HG03066 (cell line): ENCODE data around the gene PPP1R8.

Source experiments
- ATAC-seq: cut with Tn5 transposase; IDR thresholded peaks from one replicate; pipeline ENCODE4 v1.9.1; 2021; ENCODE audit warnings: low read depth; ENCODE audit not compliant: unreplicated experiment

The PPP1R8 gene

DNA sequence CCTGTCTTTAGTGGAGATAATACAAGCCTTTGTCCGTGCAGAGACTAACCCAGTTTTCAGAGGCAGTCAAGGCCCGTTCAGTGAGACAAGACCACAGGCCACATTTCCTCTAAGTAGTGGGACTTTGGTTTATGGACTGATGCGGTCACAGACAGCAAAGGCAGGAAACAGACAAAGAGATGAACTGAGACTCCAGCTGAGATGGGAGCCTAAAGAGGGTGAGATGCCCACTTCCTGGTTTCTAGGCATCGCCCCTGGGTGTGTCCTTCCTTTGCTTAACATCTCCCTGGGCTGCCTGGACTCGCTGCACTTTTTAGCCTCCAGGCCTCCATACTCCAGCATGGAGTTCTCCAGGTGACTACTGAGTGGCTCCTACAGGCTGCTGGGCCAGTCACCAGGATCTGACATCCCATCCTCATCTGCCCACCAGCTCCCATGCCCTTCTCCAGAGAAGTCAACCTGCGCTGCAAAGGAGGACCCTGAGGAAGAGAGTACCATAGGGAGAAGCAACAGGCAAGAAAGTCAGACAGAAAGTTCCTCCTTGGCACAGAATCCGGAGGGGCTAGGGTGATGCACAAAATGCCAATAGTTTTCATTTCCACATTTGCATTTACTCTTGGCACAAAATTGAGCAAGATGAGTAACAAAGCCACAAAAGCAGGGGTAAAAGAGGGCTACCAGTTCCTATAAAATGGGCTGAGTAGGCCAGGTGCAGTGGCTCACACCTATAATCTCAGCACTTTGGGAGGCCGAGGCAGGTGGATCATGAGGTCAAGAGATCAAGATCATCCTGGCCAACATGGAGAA is 56.8 kb downstream of the PPP1R8 start:
- no peak for ATAC-seq

DNA sequence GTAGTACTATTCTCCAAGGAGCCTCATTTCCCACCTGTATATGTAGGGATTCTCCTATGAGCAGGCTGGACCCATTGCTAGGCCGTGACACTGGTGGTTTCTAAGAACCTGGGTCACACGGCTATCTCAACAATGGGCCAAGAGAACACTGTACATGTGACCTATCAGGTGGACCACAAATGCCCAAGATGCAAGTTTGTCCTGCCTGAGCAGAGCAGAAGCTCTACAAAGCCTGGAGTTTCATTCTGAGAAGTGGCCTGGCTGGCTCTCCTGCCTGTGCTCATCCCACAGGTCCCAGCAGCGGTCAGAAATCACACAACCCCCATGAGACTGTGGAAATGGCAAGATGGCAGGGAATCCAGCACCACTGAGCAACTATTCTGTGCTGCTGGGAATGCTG is 58.9 kb downstream of the PPP1R8 start:
- ATAC-seq: no peak

DNA sequence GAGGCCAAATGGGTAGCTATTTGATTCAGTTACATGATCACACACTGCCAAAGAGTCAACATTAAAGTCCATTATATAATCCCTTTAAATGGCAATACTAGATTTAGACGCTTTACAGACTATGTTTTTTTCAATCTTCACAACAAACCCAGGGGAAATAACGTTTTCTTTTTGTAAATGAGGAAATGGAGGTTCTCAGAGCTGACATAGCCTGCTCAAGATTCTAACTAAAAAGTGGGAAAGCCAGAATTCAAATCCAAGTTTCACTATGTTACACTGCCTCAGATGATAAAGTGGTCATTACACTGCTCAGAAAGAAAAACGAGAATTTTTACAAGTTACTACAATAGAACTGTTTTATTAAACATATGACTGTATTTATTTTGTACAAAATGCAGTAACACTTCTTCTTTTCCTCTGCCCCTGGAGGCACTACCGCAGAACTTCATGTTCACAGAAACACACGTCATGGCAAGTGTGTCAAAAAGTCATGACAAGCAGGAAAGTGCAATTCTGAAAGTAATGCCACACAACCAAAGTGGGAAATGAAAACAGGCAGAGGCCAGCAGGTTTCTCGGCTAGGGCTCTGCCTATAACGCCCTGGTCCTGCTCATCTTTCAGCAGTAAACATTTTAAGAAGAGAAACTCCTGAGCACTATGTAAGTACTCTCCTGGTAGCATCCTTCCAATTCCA is 60.8 kb downstream of the PPP1R8 start:
- peak; percentile 46 for ATAC-seq

DNA sequence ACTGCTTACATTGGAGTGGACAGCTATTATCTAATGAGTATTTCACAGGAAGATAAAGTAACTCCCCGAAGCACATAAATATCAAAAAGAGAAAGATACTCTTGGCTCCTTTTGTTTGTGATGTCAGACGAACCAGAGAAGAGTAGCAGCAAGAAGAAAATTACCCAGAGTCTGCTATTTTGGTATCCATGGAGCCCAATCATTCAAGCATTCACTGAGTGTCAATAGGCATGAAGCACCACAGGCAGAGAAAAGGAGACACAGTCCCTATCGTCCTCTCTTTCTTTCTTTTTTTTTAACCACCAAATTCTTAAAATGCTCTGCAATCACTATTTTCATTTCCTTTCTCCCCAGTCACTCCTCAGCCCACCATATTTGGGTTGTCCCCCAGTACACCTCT is 63.9 kb downstream of the PPP1R8 start:
- no peak for ATAC-seq
